ENCODE results near the gene OR1E2.
"Not testable (repeated sequence)": the region's sequence is repeated elsewhere in the genome, so short reads cannot be mapped to it uniquely, and the experiment has no call there.

The OR1E2 gene

DNA sequence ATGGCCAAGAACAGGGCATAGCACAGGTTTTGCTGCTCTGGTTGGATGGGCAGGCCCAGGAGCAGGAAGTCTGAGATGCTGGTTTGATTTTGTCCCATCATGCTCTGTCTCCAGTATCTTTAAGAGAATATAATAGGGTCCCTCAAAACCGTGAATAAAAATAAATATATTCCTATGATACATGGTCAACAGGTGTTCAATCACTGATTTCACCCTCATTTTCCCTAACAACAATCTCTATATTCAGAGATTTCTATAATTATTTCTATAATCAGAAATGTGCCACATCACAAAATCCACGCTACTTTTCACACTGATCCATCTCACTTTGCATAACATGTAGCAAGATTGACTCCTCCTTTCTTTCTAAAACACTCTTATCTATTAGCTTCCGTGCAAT is at the start of gene OR1E2:
Gene OR1E2, minus strand, starts transcription at position 101 of the 400 bp plus-strand sequence. Its CDS starts 0 bp downstream, at position 101.
- no peak for DNase-seq (ENCODE audit: low read depth)

DNA sequence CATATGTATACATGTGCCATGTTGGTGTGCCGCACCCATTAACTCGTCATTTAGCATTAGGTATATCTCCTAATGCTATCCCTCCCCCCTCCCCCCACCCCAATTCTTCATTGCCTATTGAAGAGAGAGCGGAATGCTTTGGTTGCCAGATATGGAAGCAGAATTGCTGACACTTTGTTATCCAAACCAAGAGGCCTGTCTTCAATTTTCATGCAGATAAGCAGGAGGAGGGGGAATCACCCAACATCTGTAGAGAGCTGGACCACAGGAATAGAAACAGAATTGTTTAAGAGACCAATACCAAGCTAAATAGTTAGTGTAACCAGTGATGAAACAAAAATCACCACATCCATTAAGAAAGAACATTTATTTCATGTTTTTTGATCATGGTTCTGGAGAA is 49.2 kb upstream of the OR1E2 start:
- DNase-seq (ENCODE audit: low read depth): no peak

DNA sequence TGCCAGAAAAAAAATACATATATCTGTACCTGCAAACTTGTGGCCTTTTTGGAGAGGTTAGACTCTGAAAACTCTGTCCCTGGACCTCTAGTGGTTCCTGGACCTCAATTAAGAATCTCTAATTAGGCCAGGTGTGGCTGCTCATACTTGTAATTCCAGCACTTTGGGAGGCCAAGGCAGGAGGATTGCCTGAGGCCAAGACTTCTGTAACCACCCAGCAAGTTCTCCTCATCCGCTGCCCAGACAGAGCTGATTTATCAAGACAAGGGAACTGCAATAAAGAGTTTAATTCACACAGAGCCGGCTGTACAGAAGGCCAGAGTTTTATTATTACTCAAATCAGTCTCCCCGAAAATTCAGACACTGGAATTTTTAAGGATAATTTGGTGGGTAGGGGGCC is 46.3 kb upstream of the OR1E2 start:
- no peak for DNase-seq (ENCODE audit: low read depth)

GRCh38 chr17:3475812-3476610 is 42.4 kb upstream of the OR1E2 start, which contains the start of gene ASPA:
Gene ASPA (plus strand): TSS chr17:3475997. CDS start chr17:3476160, 163 bp downstream.
- no peak for DNase-seq (ENCODE audit: low read depth)

DNA sequence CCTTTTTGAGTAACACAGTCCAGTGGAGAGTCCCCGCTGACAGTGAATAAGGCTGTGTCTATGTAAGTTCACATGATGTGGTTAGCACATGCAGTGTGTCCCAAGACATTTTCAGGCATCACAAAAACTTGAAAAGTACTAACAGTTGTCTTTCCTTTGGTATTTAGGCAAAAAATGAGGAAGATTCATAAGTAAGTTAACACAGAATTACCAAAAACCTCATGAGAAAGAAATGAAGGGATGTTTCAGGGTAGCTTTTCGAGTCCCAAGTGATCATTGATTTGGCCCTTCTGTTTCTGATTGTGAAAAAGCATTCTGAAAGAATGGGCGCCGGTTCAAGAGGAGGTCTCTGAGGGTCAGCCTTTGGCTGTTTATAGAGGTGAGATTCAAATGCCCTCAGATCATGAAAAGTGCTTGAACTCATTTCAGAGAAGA is 41.6 kb upstream of the OR1E2 start:
- DNase-seq (ENCODE audit: low read depth): no peak

DNA sequence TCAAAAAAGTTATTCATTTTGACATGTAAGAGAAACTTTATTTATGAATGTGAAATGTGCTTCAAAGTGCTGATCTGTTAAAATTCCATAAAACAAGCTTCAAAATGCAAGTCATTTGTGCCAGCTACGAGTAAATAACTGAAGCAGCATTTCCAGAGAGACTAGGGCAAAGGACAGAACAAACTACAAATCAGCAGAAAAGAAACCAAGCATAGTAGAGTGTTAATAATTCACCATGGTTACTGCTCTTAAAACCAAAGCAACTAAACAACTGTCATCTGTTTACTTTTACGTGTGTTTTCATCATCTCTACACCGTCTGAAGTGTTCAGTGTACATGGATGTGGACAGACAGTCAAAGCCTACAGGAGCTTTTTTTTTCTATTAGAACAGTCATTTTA is 40.6 kb upstream of the OR1E2 start:
- no peak for DNase-seq (ENCODE audit: low read depth)

- DNase-seq (ENCODE audit: low read depth): no peak
Measured at GRCh38 chr17:3472137-3472536, 38.5 kb upstream of the OR1E2 start.

GRCh38 chr17:3471599-3471998 is 38.0 kb upstream of the OR1E2 start, which contains the start of gene SPATA22:
Gene SPATA22 (minus strand): TSS chr17:3471819. CDS start chr17:3469325, 2,494 bp downstream.
- DNase-seq (ENCODE audit: low read depth): no peak

DNA sequence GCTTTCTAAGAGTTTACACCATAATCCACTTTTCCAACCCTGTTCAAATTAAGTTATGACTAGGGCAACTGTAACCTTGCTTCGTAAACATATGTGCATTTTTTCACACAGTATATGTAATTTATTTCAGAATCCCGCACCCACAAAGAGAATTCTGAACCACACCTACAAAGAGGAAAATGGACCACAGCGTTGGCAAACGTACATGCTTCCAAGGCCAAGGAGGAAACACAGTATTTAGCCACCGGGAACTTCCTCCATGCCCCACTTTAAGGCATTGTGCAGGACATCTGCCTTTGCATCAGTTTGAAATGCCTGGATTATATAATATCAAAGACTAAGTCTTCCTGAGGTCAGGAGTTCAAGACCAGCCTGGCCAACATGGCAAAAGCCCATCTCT is 35.9 kb upstream of the OR1E2 start:
- no peak for DNase-seq (ENCODE audit: low read depth)

- DNase-seq (ENCODE audit: low read depth): not testable (repeated sequence)
Measured at GRCh38 chr17:3466355-3466754, 32.7 kb upstream of the OR1E2 start.

GRCh38 chr17:3448059-3448665 is 14.5 kb upstream of the OR1E2 start:
- DNase-seq (ENCODE audit: low read depth): no peak

GRCh38 chr17:3447625-3448024 is 14.0 kb upstream of the OR1E2 start:
- peak; percentile 8 for DNase-seq (ENCODE audit: low read depth)

GRCh38 chr17:3440451-3440850 is 6.8 kb upstream of the OR1E2 start:
- DNase-seq (ENCODE audit: low read depth): no peak

DNA sequence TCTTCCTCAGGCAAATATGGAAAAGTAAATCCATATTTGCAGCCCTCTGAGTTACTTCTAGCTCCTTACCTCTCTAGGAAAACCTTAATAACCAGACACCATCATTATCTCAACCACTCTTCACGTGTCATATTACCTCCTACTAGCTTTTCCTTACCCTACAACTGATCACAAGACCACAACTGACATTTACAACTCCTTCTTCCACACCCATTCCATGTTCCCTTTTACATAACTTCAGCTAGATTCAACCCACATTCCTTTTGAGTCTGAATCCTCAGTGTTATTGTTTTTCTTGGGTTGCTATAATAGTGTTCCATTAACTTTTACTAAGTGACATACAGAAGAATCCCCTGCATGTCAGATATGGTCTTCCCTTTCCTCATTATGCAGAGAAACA is 4.7 kb upstream of the OR1E2 start:
- no peak for DNase-seq (ENCODE audit: low read depth)

- not testable (repeated sequence) for DNase-seq (ENCODE audit: low read depth)
Measured at GRCh38 chr17:3433215-3433614, 426 bp downstream of the OR1E2 start.

DNA sequence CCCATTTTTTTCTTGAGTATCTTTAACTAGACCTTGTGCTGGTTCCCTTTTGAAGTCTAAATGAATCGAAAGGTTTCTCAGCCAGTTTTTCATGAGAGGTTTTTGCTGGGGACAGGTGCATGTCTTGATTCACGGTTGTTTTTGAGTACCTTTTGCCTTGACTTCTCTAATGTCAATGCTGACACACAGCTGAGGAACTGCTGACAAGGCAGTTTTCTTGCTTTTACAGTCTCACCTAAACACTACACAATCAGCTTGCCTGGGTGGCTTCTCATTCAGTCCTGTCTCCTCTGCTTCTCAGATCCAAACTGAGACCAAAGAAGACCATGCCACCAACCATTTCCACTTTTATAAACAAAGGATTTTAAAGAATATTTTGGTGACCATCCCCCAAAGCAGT is 15.4 kb downstream of the OR1E2 start:
- DNase-seq (ENCODE audit: low read depth): no peak

DNA sequence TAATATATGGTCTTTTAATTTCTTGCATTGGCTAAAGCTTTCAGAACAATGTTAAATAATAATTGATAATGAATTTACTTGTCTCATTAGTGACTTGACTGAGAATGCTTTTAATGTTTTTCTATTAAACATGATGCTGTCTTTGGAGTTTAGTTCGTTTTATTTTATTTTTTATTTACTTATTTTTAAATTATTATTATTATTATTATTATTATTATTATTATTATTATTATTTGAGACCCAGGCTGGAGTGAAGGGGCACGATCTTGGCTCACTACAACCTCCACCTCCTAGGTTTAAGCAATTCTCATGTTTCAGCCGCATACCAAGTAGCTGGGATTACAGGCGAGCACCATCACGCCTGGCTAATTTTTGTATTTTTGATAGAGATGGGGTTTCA is 18.0 kb downstream of the OR1E2 start:
- no peak for DNase-seq (ENCODE audit: low read depth)

DNA sequence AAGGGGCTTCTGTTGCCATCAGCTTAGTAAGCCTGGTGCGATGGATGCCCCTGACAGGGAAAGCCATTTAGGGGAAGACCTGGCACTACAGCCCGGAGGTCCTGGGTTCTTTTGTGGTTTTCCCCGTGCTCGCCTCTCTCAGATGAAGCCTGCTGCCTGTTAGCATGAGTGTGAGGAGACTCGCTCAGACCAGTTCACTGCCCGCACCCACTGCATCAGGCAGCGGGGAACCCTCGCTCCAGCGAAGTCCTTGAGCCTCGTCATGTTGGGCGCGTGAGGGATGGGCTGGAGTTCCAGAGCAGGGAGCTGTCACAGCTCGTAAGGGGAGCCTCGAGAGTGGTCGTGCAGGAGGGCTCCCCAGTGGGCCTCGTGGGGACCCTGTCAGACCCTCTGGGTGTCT is 21.4 kb downstream of the OR1E2 start:
- not testable (repeated sequence) for DNase-seq (ENCODE audit: low read depth)

DNA sequence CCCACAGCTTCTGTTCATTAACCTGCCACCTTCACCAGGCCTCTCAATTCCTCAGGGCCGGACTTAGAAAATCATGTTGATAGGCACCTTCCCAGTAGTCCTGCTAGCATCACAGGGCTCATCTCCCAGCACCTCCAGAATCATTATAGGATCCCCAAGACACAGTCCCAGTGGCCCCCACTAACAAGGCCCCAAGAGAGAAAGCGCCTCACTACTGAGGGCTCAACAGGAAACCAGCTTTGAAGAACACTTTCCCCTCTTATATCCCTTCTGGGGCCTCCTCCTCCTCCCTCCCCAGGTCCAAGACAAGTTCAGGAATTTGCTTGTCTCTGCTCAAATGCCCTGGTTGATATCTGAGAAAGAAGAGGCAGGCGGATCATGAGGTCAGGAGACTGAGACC is 22.6 kb downstream of the OR1E2 start, which contains the start of gene OR3A3:
Gene OR3A3, plus strand, starts transcription at position 301 of the 400 bp plus-strand sequence.
- DNase-seq (ENCODE audit: low read depth): no peak

GRCh38 chr17:3403856-3404255 is 29.8 kb downstream of the OR1E2 start:
- not testable (repeated sequence) for DNase-seq (ENCODE audit: low read depth)

- no peak for DNase-seq (ENCODE audit: low read depth)
Measured at GRCh38 chr17:3401786-3402185, 31.9 kb downstream of the OR1E2 start.

DNA sequence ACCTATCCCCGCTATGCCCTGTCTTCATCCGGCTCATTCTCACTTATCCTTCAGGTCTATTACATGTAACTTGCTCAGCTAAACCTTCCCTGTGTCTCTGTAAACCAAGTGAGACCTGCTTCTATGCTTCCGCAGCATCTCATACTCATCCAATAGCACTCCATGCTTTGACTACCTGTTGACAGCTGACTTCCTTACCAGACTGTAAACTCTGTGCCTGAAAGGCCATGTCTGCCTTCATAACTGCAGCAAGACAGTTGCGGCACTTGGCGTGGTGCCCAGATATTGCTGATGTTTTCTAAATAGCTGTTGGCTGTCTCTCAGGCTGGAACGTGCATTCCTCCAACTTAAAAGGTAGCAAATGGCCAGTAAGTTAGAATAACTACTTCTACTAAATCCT is 33.6 kb downstream of the OR1E2 start:
- DNase-seq (ENCODE audit: low read depth): peak; percentile 1

DNA sequence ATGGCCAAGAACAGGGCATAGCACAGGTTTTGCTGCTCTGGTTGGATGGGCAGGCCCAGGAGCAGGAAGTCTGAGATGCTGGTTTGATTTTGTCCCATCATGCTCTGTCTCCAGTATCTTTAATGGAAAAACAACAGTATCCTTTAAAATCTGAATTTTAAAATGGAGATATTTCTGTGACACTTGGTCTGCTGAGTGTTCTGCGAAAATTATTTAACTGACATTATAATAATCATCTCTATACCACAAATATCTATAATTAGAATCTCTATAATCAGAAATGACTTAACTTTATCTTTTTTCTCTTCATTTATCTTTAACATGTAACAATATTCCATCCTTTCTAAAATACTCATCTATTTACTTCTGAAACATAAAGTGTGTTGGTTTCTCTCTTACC is 35.3 kb downstream of the OR1E2 start, which contains the start of gene OR1E1:
Gene OR1E1, minus strand, starts transcription at position 101 of the 400 bp plus-strand sequence. Its CDS starts 0 bp downstream, at position 101.
- DNase-seq (ENCODE audit: low read depth): no peak

All from iris pigment epithelial cell (primary cell).